A172 (cell line): ENCODE measurements around the gene SORBS1. TPM values are rescaled to one million over a fixed set of nuclear protein-coding genes. Genes with fewer than 3 reads are reported as not detected.

Source experiments
- DNase-seq: peaks from one replicate; pipeline ENCODE4 v3.0.0-alpha.2; 2015; ENCODE audit warnings: low spot score
- total RNA-seq: library from RNA; depleted of rRNA; stranded (reverse); fragments of >200 nt; shearing (Covaris generic); gene quantifications from 2 replicates; pipeline ENCODE4 v1.2.3, GENCODE V29; 2014

SORBS1 gene
- total RNA-seq, 1 experiment from 2014 or later: 2.5 TPM

DNA sequence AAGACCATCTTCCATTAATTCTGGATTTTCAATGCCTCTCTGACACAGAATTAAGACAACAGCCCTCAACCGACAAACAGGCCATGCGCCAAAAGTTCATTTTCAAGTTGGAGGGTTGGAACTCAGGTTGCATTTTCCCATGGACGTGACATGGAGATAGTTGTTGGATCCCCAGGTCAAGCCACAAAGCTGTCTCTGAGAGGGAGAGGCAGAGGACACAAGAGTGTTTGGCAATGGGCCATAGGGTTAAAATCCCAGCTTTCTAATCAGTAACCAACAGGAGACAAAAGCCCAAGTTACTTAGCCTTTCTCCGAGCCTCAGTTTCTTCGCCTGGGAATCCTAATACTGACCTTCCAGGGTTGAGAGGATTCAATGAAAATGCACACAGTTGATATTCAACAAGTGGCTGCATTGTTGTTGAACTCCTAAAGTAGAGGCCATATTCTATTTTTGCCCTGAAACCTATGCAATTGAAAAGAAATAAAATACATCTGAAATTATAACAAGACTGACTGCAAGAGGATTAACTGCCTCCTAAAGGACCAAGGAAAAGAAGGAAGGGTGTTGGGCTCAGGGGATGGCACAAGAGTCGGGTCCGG is 44.3 kb downstream of the SORBS1 start:
- no peak for DNase-seq

DNA sequence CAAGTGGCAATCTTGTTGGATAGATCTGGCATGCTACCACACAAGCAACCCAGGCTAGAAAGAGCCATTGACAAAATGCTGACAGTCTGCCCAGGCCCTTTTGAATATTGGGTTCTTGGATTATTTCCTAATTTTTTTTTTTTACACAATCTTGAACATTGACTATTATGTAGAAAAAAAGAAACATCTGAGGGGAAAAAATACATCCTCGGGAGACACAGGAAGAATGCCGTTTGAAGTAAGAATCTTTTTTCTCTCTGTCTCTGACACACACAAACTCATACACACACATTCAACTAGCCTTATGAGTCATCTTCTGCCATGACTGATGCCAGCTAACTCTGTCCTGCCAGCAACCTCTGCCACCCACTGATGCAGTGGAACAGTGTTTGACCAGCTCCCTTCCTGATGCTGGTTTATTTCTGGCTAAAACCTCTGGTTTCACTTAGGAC is 47.2 kb downstream of the SORBS1 start:
- peak; percentile 86 for DNase-seq

DNA sequence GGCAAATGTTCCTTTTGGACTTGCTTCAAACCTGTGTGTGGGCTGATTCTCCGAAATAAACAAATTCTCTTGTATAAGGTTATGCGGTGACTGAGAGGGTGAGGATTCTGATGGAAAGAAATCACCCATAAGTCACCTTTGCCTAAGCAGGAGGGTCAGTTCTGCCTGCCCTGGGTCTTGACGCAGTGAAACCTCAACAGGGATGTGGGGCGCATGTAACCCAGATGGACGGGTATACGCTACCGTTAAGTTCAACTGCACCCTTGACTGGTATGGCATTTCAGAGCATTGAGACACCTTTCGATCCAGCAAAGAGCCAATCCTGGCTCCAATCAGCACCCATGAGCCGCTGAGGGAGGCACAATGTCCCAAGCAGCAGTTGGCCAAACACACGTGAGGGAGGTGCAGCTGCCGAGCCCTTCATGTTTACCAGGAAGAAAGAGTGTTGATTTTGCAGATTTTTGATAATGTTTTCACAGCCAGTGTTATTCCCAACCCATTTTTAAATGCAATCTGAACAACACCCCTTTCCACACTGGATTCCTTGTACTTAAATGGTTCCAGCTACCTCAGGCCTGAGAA is 48.1 kb downstream of the SORBS1 start:
- no peak for DNase-seq

DNA sequence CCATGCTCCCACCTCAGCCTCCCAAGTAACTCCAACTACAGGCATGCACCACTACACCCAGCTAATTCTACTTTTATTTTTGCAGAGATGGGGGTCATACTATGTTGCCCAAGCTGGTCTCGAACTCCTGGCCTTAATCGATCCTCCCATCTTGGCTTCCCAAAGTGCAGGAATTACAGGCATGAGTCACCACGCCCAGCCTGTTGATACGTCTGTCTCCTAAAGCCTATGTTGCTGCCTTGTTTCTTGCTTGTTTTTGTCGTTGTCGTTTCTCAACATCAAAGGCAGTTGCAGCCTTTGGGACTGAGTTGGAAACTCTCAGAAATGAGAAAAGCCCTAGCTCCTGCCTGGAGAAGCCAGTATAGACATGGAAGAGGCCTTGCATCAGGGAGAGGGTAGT is 49.9 kb downstream of the SORBS1 start:
- DNase-seq: no peak

DNA sequence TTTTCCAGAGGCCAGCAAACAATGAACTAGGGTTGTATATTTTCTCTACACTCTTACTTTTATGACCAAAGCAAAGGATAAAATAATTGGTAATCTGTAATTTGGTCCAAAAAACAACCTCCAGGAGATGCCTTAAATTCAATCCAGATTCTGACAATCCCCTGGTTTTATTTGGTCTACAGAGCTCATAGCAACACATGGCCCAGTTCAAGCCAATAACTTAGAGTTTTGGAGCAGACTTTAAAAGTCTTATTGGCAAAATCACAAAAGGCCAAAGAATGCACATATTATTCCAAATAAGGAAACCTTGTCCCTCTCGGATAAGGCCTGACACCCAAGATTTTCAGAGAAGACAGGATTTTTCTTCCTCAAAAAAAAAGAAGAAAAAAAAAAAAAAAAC is 51.9 kb downstream of the SORBS1 start:
- DNase-seq: no peak

DNA sequence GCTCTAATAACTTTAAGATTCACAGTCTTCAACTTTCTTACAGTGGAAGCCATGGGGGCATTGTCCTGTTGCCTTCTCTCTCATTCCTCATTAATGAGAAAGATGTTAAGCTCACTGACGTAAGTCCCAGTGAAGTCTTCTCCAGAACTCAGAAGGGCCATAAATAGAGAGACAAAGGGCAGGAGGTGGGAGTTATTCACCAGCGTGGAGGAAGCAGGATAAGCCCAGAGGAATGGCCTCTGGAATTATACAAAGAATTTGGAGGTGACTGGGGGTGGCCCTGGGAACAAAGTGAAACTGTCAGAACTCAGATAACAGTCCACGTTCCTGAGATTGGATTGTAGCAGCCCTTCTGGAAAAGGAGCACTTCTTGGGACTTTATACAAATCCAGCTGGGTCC is 52.4 kb downstream of the SORBS1 start:
- DNase-seq: no peak

DNA sequence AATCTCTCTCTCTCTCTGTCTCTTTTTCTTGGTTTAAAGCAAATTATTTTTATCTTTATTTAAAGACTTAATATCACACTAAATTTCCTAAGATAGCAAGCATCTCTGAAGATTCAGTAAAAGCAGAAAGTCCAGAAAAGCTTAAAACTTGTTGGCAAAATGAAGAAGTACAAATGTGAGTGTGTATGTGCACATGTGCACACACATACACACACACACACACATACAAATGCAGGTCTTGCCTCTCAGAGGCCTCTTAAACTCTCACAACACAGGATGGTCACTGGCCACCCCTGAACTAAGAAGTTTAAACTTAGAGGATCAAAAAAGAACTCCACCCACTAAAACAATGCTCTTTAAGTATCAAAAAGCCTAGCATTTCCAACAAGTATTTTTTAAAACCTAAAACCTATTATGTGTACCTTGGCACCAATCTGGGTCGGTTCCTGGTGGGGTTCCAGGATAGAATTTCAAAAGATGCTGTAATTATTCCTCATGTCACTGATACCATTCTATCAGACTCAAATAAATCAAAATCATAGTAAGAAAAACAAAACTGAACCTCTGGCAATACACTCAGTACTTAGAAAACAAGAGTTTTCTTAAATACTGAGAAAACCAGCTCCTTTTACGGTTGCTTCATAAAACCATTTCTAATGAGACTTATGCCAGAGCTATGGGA is 55.0 kb downstream of the SORBS1 start:
- DNase-seq: no peak

DNA sequence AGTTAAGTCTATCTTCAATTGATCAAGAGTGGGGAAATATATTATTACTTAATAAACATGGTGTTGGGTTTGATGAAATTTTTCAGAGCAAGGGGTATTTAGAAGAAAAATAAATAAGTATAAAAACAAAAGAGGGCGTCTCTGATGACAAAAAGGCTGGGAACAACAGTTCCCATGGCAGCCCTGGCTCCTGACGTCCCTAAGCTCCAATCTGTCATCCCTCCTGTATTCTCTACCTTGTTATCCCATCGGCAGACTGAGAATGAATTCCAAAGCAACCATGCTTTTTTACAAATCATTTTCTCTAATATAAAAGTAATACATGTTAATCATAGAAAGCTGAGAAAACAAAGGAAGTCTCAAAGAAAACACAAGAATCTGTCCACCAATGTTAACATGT is 55.5 kb downstream of the SORBS1 start:
- DNase-seq: no peak

DNA sequence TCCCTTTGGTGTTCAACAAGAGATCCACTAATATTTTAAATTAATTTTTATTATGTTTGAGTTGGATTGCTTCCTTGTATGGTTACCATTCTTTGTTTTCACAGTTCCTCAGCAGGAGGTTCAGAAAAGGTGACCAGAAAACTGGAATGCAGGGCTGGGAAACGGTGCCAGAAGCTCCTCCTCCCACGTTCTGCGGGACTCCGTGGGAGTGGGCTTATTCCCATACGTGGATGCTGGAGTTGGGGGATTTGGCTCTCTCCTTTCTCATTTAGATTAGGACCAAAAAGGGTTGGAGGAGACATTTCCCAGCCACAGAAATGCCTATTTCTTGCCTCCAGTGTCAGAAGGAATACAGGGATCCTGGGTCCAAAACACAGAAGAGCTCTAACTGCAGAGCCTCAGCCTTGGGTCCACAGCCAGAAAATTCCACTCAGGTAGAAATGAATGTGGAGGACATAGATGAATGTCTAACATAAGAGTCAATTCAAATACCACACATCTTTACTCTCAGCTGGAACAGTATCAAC is 56.0 kb downstream of the SORBS1 start:
- no peak for DNase-seq

DNA sequence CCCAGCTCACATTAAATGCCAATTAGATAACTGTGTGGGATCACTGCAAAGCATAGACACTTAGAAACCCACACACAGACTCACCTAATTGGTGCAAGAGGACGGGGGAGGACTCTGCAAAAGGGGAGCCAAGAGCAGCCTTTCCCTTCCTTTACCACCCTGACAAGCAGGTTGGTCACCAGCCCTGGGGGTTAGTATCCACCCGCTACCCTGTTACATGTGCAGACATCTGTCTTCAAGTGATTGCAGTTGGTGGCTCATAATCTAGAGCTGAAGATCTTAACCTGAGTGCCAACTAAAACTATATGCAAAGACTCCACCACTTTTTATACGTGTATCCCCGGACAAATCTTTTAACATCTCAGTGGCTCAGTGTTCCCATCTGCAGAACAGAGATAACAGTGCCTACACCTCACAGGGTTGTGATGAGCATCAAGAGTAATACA is 56.9 kb downstream of the SORBS1 start:
- DNase-seq: no peak

DNA sequence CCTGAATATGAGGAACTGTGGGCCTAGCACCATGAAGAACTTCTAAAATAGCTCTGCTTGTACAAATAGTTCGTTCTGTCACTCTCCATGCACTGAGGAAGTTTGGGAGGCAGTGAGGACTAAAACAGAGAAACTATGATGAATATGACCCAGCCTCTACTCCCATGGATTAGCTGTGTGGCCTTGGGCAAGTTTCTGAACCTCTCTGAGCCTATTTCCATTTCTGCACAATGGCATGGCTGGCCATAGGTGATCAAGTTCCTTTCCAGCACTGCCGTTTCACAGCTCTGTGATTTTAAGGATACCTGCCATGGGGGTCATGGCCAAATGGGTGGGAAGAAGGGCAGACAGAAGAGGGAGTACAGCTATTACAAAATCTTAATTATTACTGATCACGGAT is 57.6 kb downstream of the SORBS1 start:
- no peak for DNase-seq

DNA sequence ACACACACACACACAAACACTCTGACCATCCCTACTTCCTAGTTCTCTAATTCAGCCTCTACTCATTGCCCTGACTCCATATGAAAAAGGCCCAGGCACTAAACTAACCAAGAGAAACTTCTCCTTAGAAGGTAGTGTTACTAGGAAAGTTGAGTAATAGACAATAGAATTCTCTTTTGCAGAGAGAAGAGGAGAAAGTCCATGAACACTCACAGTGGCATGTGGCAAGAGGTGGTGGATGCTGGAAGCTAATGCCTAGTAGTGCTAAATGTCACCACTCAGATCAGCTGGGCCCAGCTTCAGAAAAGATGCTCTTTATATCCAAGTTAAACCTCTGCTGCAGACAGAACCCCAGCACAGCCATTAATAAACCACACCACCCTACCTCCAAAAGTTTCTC is 58.2 kb downstream of the SORBS1 start:
- DNase-seq: no peak

DNA sequence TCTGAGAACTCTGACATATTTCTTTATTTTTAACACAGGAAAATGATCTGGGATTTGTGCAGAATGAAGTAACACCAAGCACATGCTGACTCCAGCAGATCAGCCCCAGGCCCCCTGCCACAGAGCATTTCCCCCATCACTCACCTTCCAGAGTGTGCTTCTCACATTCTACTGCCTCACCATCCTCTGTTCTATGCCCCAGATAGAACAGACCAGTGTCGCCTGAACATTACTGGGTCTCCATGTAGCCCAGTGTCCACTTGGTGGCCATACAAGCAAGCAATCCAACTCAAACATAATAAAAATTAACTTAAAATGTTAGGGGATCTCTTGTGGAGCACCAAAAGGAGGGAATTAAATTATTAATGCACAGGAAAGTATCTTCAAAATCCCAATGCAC is 58.8 kb downstream of the SORBS1 start:
- no peak for DNase-seq

DNA sequence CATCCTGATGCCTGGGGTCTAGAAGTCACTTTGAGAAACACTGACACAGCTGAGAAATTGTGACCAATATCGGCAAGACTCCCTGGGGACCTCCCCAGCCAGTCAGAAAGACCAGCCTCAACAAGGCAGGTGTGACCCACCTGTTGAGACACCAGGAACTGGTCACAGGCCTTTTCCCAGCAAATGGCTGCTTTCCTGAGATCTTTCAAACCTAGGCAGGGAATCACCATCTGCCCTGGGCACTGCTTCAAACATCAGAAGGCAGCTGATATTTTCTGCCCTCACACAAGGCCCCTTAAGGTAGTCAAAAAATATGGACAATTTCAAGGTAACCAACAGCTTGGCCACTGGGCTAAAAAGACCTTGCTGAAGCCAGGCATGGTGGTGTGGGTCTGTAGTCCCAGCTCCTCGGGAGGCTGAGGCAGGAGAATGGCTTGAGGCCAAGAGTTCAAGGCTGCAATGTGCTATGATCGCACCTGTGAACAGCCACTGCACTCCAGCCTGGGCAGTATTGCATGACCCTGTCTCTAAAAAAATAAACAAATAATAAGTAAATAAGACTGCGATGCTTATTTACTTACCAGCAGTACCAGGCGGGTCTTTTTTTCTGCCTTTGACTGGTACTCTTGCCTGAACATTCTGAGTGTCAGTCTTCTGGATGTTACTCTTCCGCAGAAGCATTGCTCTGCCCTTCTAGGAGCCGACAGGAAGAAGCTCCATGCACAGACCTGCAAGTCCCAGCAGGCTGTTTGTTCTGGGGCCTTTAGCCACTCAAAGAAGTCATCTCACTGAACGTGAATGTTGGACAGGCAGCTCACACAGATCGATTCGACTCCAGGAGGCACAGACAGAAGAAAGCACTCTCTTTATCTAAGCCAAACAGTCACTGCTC is 59.7 kb downstream of the SORBS1 start:
- DNase-seq: no peak

DNA sequence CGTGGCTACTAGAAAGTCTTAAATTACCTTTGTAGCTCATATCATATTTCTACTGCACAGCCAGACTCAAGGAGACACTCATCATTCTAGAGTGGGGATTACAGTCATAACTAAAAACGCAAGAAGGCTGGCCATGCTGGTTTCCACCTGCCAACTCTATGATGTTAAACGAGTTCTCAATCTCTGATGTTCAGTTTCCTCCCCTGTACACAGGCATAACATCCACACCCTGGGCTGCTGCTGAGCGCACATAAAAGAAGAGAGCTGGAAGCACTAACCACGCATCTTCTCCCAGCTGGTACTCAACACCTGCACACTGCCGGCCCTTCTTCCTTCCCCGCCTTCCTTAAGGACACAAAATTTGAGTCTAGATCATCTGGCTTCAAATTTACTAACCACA is 60.5 kb downstream of the SORBS1 start:
- no peak for DNase-seq

DNA sequence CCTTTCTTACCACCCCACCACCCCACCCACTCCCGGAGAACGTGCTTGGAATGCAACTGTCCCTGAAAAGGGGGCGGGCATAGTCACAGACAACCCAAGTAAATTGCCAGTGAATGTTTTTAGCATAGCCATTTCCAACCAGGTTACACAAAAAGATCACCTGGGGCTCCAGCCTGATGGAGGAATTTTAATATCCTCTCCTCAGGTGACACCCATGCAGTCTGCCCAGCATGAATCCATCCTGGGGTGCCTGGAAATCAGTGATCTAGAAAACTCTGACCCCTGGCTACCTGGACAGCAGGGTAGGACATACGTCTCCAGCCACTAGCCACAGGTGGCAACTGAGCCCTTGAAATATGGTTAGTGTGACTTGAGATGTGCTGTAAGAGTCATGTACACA is 61.1 kb downstream of the SORBS1 start:
- no peak for DNase-seq

DNA sequence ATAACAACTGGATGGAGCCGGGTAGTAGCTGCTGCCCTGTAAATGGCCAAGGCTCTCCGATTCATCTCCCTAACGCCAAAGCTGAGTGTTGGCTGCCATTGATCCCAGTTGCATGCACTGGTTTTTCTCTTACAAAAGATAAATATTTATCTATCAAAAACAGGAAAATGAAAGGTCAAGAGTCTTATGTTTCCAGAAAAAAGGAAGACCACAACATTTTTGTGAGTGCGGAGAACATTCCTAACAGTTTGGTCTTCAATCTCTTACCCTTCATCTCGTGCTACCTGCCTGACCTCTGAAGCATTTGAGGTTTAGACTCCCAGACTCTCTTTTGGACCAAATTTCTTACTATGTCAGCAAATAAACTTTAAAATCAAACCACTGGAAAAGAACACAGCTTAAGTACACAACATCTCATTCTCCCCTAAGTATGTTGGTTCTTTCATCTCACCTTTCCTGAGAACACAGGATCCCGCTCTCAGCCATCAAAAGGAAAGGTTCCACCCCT is 61.6 kb downstream of the SORBS1 start:
- no peak for DNase-seq

DNA sequence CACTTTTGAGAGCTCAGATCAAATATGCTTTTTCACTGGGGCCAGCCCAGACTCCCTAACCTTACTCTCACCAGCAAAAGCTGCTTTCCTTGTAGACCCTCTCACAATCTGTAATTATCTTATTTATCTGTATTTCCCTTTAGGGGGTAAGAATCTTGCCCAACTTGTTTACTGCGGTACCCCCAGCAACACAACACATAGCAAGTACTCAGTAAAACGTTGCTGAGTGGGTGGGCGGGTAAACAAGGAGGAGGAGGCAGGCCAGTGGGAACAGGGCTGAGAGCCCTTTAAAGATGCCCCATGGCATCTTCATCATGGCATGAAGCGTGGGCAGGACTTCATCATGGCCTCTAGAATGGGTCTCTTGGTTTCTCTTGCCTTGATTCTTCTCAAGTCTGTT is 64.2 kb downstream of the SORBS1 start:
- DNase-seq: no peak

DNA sequence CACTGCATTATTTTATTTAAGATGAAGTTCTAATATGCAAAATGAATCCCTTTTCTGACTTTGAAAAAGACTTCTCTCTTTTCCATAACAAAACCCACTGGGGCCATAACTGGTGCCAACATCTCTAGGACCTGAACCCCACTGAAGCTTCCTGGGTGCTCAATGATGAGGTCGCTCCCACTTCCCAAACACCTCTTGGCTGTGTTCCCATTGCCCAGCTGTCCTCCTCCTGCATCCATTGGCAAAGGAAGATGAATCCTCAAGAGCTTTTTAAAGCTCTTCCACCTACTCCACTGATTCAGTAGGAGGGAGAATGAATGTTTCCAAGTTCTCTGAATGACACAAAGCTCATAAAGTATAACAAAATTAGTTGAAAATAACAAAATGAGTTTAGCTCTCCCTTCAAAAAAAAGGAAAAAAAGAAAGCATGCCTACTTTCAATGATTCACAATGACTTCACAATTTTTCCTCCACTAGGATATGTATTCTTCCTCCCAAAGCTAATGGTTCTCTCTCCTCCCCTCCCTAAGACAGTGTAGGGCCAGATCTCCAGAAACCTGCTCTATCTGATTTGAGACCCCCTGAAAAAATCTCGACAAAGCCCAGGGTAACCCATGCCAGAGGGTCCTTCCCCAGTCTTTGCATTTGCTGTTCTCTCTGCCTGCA is 64.8 kb downstream of the SORBS1 start:
- DNase-seq: no peak

DNA sequence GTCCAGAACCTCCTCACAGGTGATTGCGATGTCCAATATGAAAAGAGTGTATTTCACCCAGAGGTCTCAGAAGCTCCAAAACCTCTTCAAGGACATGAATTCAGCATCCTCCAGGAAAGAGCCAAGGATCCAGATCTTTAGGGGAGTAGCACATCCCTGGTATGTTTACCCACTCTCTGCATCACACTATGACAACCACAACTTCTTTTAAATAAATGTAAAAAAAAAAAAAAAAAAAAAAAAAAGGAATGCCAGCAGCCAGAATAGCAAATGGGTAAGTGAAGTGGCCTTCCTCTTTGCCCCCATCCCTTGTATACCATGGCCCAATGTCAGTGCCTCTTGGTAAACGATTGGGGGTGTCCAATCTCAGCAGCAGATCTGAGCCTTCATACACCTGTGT is 67.3 kb downstream of the SORBS1 start:
- no peak for DNase-seq

DNA sequence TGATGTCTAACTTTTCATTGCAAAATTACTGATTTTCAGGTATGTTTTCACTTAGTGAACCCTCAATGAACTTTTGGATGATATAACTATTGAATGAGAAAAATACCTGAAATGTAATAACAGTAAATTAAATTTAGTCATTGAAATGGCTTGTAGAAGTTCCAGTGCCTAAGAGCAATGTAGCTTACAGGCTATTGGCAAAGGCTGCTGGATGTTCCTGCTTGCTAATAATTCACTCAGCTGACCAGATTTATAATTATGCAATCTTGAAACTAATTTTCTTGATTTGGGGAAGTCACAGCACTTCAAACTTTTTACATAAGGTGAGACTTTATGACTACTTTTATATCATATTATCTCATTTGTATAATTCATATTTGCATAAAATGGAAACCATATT is 73.2 kb downstream of the SORBS1 start:
- DNase-seq: no peak
